Adipose tissue (tissue), 3 donors: ENCODE results near the gene MYDGF. TPM values are rescaled to one million over a fixed set of nuclear protein-coding genes. Genes with fewer than 3 reads are reported as not detected.

Experiments
- H3K27ac ChIP-seq: one replicate; pipeline ENCODE4 v1.5.1; 2013; ENCODE audit warnings: low read depth, low read length
- WGBS, 3 donors: extraction: QIAGEN DNeasy Blood & Tissue Kit; methylation state at CpG; one replicate each; pipeline ENCODE4 v1.1.7; 2013; 5-methylcytosine and 5-hydroxymethylcytosine counted together
- polyA plus RNA-seq, 3 donors: library from polyadenylated mRNA; stranded (reverse); fragments of 200-250 nt; gene quantifications; one replicate each; pipeline ENCODE4 v1.2.3, GENCODE V29; 2013
- donor health status: healthy with polysubstance abuse.
- donor health status: Bipolar disorder and iron deficiency.
- donor health status: healthy.

Gene MYDGF
- polyA plus RNA-seq, 3 donors, result 53.1 to 168 (median 129) TPM

GRCh38 chr19:4703671-4704316, 33.7 kb upstream of the MYDGF start:
- 93 to 95% (median 94%) methylated on average over 28 of the region's 28 CpGs for WGBS, 3 donors
- H3K27ac ChIP-seq, result no peak overlapping the region

GRCh38 chr19:4702764-4703163, 32.6 kb upstream of the MYDGF start:
- whole genome bisulfite sequencing, 3 donors, result 88 to 94% (median 90%) methylated on average over 11 of the region's 11 CpGs
- no peak overlapping the region for H3K27ac ChIP-seq

DNA sequence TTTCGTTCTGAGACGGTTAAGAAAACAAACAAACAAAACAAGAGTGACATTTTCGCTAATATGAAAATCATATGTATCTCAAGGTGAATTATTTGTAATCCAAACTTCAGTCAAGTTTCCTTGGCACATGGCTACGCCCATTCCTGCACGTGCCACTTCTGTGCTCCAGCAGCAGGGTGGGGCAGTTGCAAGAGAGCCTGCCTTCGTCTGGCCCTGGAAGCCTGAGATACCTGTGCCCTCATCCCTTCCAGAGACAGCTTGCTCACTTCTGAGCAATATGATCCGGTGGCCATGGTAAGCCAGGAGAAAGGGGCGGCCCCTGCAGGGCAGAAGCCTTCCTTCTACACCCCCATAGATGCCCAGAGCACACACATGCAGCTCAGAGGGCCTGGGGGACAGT, 31.4 kb upstream of the MYDGF start:
- no peak overlapping the region for H3K27ac ChIP-seq

DNA sequence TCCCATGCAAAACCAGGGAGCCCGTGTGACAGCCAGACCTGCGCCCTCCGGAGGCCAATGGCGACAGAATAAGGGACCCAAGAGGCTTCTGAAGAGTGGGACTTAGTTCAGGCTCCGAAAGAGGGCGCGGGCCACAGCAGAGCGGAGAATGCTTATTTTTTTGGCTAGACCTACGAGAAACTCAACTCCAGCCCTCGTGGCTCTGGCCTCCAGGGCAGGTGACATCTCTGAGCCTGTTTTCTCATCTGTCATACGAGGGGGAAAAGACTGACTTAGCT, 30.5 kb upstream of the MYDGF start:
- 89 to 93% (median 92%) methylated on average over 11 of the region's 11 CpGs for WGBS, 3 donors
- H3K27ac ChIP-seq, result no peak overlapping the region

More for the DNA sequence above, 31.4 kb upstream of the MYDGF start:
- 91 to 93% (median 92%) methylated on average over 8 of the region's 8 CpGs for WGBS, 3 donors

DNA sequence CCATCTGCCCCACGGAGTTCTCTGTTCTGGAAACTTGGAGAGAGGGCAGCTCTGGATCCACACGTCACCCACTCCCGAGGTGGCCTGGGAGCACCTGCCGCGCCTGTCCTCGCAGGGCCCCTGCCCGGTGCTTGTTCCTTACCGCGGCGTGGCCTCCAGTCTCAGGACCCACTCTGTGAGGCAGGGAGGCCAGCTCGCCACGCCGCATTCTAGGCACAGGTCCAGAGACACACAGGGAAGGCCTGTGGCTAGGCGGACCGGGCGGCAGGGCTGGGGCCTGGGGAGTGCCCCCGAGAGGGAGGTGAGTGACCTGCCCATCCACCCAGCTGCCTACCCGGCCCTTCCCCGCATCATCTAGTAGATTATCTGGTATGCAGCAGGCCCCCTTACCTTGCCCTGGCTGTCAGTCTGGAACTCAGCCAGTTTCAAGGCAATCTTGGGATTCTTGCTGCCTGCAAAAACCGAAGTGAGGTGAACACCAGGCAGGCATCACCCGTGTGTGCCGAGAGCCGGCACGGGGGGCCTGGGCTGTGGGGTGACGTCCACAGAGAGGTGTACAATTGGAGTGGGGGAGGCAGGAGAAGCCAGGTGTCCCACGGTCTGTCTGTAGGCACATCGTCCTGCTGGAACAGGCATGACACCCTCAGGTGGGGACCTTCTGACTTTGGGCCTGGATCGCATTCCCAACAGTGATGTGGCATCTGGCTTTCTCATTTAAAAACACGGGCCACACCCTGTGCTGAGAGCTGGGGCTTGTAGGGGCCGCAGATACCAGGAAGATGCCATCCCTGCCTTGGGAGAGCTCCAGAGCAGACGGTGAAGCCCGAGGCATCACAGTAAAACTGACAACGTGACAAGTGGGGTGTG, 29.9 kb upstream of the MYDGF start:
- 90 to 93% (median 92%) methylated on average over 29 to 33 of the region's 33 CpGs for WGBS, 3 donors

DNA sequence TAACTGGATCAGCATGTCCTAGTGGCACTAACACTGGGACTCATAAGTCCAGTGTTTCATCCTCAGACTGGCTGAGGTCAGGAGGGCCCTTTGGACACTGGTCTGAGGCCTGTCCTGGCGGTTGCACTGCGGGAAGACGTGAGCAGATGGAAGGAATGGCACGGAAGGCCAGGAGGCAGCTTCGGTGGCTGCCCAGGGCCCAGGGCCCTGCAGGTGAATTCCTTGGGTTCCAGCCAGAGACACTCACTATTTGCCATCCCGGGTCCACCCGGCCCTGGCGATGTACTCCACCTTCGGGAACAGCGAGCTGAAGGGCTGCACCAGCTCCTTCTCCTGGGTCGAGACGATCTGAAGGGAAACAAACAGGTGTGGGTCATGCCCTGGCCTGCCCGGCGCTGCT, 27.2 kb upstream of the MYDGF start:
- 93 to 94% (median 93%) methylated on average over 14 of the region's 14 CpGs for WGBS, 3 donors
- H3K27ac ChIP-seq, result no peak overlapping the region

More for the DNA sequence above, 29.9 kb upstream of the MYDGF start:
- no peak overlapping the region for H3K27ac ChIP-seq

- WGBS, 3 donors, result 64 to 87% (median 77%) methylated on average over 19 of the region's 19 CpGs
- H3K27ac ChIP-seq, result no peak overlapping the region
Observed at GRCh38 chr19:4695224-4695731, 25.1 kb upstream of the MYDGF start.

DNA sequence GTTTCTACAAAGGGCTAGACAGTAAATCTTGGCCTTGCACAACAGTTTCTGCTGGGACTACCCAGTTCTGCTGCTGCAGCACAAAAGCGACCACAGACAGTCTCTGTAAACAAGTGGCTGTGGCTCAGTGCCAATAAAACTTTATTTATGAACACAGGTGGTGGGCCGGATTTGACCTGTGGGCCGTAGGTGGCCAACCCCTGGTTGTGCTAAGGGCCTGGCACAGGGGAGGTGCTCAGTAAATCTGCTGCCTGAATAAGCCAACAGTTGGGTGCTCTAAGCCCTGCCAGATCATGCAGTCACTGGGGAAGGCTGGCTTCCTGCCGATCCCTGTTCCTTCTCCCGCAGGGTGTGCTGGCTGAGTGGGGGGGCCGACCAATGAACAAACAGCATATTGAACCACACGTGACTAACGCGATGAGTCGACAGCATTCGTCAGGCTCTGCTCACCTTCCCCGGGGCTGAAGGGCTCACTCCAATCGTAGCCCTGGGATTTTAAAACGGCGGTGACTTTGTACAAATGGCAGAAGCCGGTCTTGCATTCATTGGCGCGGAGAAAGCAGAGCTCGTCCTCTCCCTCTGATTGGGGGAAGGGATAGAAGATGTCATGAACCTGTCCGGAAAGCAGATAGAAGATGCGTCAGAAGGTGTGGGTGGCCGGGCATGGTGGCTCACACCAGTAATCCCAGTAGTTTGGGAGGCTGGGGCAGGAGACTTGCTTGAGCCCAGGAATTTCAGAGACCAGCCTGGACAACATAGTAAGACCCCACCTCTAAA, 24.3 kb upstream of the MYDGF start:
- WGBS, 3 donors, result 78 to 85% (median 80%) methylated on average over 22 of the region's 22 CpGs
- no peak overlapping the region for H3K27ac ChIP-seq

DNA sequence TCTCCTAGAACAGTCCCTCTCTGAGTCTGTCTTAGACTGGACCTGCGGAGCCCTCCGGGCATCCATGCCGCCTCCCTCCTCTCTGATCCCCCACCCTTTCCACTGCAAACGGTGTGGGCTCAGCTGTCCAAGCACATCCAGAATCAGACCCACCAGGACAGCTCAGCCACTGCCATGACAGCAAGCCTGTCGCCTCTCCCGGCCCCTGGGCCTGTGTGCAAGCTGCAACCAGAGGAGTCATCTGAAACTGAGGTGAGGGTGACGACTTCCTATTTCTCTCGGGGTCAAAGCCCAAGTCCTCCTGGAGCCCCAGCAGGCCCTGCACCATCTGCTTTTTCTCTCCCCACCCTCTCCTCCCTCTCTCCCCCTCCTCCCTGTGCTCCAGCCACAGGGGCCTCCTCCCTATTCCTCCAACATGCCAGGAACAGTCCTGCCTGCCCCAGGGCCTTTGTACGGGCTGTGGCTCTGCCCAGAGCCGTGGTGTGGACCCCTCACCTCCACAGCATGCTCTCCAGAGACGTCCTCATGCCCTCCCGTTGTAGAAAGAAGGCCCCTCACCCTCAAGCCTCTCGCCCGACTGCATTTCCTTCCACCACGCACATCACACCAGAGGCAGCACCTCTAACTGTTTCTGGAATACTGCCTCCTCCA, 23.5 kb upstream of the MYDGF start:
- 90 to 92% (median 91%) methylated on average over 15 of the region's 15 CpGs for WGBS, 3 donors
- no peak overlapping the region for H3K27ac ChIP-seq

GRCh38 chr19:4693078-4693350, 22.9 kb upstream of the MYDGF start:
- H3K27ac ChIP-seq, result no peak overlapping the region
- 88 to 95% (median 92%) methylated on average over 7 of the region's 7 CpGs for WGBS, 3 donors

GRCh38 chr19:4692251-4693077, 22.3 kb upstream of the MYDGF start:
- 90 to 93% (median 92%) methylated on average over 27 of the region's 27 CpGs for WGBS, 3 donors
- no peak overlapping the region for H3K27ac ChIP-seq

DNA sequence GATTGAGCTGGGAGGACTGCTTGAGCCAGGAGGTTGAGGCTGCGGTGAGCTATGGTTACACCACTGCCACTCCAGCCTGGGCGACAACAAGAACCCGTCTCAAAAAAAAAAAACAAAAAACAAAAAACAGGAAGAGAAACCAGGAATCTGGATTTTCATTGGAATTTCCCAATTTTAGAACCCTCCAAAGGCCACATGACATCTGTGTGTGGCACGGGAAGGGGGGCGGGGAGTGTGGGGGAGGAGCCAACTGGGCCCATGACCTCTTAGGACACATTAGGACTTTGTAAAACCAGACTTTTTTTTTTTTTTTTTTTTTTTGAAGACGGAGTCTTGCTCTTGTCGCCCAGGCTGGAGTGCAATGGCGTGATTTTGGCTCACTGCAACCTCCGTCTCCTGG, 21.2 kb upstream of the MYDGF start:
- WGBS, 3 donors, result 82 to 96% (median 82%) methylated on average over 9 of the region's 9 CpGs
- no peak overlapping the region for H3K27ac ChIP-seq

GRCh38 chr19:4690361-4690760, 20.2 kb upstream of the MYDGF start:
- H3K27ac ChIP-seq, result no peak overlapping the region
- WGBS, 3 donors, result 79 to 82% (median 82%) methylated on average over 13 of the region's 13 CpGs

DNA sequence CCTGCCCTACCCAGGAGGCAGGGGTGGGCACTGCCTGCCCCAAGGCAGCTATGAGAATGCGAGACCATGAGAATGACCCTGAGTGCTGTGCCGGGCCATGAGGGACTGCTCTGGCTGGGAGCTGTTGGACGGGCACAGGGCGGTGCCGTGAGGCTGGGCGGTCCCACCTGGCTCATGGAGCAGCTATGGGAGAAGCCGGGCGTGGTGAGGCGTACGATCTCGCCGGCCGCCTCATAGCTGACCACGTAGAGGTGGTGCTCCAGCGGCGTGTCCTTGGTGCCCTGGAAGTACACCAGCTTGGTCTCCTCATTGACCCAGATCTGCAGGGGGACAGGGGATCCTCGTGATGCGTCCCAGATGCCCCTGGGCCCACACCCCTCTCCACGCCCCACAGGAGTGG, 19.3 kb upstream of the MYDGF start:
- H3K27ac ChIP-seq, result no peak overlapping the region
- 95% methylated on average over 19 of the region's 19 CpGs for WGBS, 3 donors

DNA sequence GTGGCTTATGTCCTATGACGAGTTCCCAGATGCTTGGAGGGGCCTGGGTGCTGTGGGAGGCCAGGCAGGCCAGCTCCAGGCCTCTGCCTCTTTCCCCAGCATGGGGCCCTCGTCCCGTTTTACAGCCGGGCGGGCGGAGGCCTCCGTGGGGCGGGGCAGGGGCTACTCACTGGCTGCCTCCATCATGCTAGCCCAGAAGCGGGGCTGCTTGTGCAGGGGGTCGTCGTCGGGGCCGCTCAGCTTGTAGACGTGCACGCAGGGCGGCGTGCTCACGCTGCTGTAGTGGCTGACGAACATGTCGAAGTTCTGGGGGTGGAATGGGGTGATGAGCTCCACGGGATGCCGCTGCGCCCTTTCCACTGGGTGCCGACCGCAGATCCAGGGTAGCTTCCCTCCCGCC, 18.4 kb upstream of the MYDGF start:
- no peak overlapping the region for H3K27ac ChIP-seq
- WGBS, 3 donors, result 89 to 96% (median 93%) methylated on average over 23 to 26 of the region's 26 CpGs

GRCh38 chr19:4687396-4687795, 17.3 kb upstream of the MYDGF start:
- WGBS, 3 donors, result 45 to 83% (median 79%) methylated on average over 11 of the region's 11 CpGs
- no peak overlapping the region for H3K27ac ChIP-seq

- 93 to 94% (median 93%) methylated on average over 10 of the region's 10 CpGs for WGBS, 3 donors
- no peak overlapping the region for H3K27ac ChIP-seq
Observed at GRCh38 chr19:4686700-4687099, 16.6 kb upstream of the MYDGF start.
